HCT116 (cell line): Measurements from ENCODE around the gene NAA60. TPM values are rescaled to one million over a fixed set of nuclear protein-coding genes. Genes with fewer than 3 reads are reported as not detected.

Experiments used
- ATAC-seq: fragments of 200-7000 bp; cut with Tn5 transposase; 2 replicates; pipeline ENCODE4 v1.9.1; 2020; ENCODE audit warnings: mild to moderate bottlenecking, moderate library complexity
- BruUV-seq: library from RNA; stranded (reverse); fragments of 400-500 nt; replicated peaks from 2 replicates; lab custom pipeline; 2021; lab: Mats Ljungman, UMichigan
- CTCF ChIA-PET: fragments of 300-600 bp; sonication (Branson Sonifier 250); formaldehyde crosslinking; loops from one replicate; lab custom pipeline; 2021; ENCODE audit warnings: antibody characterized with exemption; lab: Charles Lee
- POLR2A ChIA-PET: fragments of 300-600, 350-600 bp; sonication (Branson Sonifier 250); formaldehyde crosslinking; loops from one replicate; lab custom pipeline; 2021; ENCODE audit warnings: antibody characterized with exemption; lab: Charles Lee
- RAD21 ChIA-PET, 2 experiments: fragments of 300-600 bp; sonication (Branson Sonifier 250); formaldehyde crosslinking; loops; one replicate each; lab custom pipeline; 2023; ENCODE audit warnings: low total read pairs in 2 of 2; ENCODE audit not compliant: uncharacterized antibody in 2 of 2, unreplicated experiment in 2 of 2, low non-redundant PET in 1 of 2; lab: Charles Lee
- DNase-seq: peaks from one replicate; pipeline ENCODE4 v3.0.0-alpha.2; 2010; ENCODE audit warnings: low read depth, low spot score
- H2AFZ ChIP-seq: fragments of 200-600 bp; shearing (Covaris generic), sonication (generic); 2 replicates; pipeline ENCODE4 v1.6.1; 2017; ENCODE audit warnings: low read depth, mixed run types, mixed read lengths, antibody characterized with exemption, low read length; ENCODE audit not compliant: poor library complexity, severe bottlenecking
- H3K27ac ChIP-seq: 2 replicates; pipeline ENCODE4 v1.5.1; 2012; ENCODE audit warnings: low read depth, low read length
- H3K27me3 ChIP-seq: fragments of 200-600 bp; sonication (generic); 2 replicates; pipeline ENCODE4 v1.6.1; 2016; ENCODE audit warnings: mixed run types, low read length, mixed read lengths; ENCODE audit not compliant: insufficient read depth
- H3K36me3 ChIP-seq, 2 experiments: fragments of 200-500 bp in 1 of 2; fragments of 200-600 bp in 1 of 2; sonication (Bioruptor generic) in 1 of 2; sonication (generic) in 1 of 2; 2 replicates each; pipeline versions ENCODE4 v1.5.1 to v1.6.1; 2014 to 2016; ENCODE audit warnings: low read length in 2 of 2, inconsistent platforms in 1 of 2, mixed read lengths in 1 of 2, mixed run types in 1 of 2; ENCODE audit not compliant: insufficient read depth in 2 of 2, control insufficient read depth in 1 of 2
- H3K4me1 ChIP-seq, 2 experiments: fragments of 200-600 bp in 1 of 2; sonication (generic) in 1 of 2; 2 replicates each; pipeline versions ENCODE4 v1.5.1 to v1.6.1; 2012 to 2017; ENCODE audit warnings: low read length in 2 of 2, inconsistent platforms in 1 of 2, mild to moderate bottlenecking in 1 of 2, mixed read lengths in 1 of 2, mixed run types in 1 of 2, moderate library complexity in 1 of 2; ENCODE audit not compliant: insufficient read depth in 2 of 2, control insufficient read depth in 1 of 2
- H3K4me2 ChIP-seq: fragments of 200-600 bp; sonication (generic); 2 replicates; pipeline ENCODE4 v1.6.1; 2017; ENCODE audit warnings: mixed run types, low read length, mixed read lengths
- H3K4me3 ChIP-seq, 2 experiments: fragments of 200-600 bp in 1 of 2; sonication (generic) in 1 of 2; replicated peaks in 1 of 2; 2 replicates each; pipeline ENCODE4 v1.5.1; 2011 to 2016; ENCODE audit warnings: low read length in 2 of 2, control low read depth in 1 of 2, low read depth in 1 of 2, mild to moderate bottlenecking in 1 of 2, mixed read lengths in 1 of 2, mixed run types in 1 of 2
- H3K79me2 ChIP-seq: fragments of 200-600 bp; sonication (generic); 2 replicates; pipeline ENCODE4 v1.6.1; 2017; ENCODE audit warnings: mild to moderate bottlenecking, mixed run types, low read length, moderate library complexity, mixed read lengths; ENCODE audit not compliant: insufficient read depth
- H3K9ac ChIP-seq: fragments of 200-600 bp; sonication (generic); 2 replicates; pipeline ENCODE4 v1.6.1; 2016; ENCODE audit warnings: low read length, mixed read lengths
- H3K9me2 ChIP-seq: fragments of 200-600 bp; sonication (generic), shearing (Covaris generic); 2 replicates; pipeline ENCODE4 v1.6.1; 2017; ENCODE audit warnings: mixed run types, mild to moderate bottlenecking, moderate library complexity; ENCODE audit not compliant: insufficient read depth
- H3K9me3 ChIP-seq, 2 experiments: fragments of 200-500 bp in 1 of 2; fragments of 200-600 bp in 1 of 2; sonication (Bioruptor generic) in 1 of 2; sonication (generic) in 1 of 2; 2 replicates each; pipeline ENCODE4 v1.6.1; 2014 to 2017; ENCODE audit warnings: low read length in 2 of 2, mixed read lengths in 2 of 2, inconsistent platforms in 1 of 2, low read depth in 1 of 2, mild to moderate bottlenecking in 1 of 2, mixed run types in 1 of 2, moderate library complexity in 1 of 2; ENCODE audit not compliant: control insufficient read depth in 1 of 2, insufficient read depth in 1 of 2
- H4K20me1 ChIP-seq: fragments of 200-600 bp; sonication (generic), shearing (Covaris generic); 2 replicates; pipeline ENCODE4 v1.6.1; 2017; ENCODE audit warnings: mixed run types, mild to moderate bottlenecking, moderate library complexity; ENCODE audit not compliant: insufficient read depth
- CBX3 ChIP-seq: IDR thresholded peaks from 2 replicates; pipeline ENCODE4 v1.6.1; 2012; ENCODE audit warnings: low read depth
- CEBPB ChIP-seq: IDR thresholded peaks from 2 replicates; pipeline ENCODE4 v1.6.1; 2012; ENCODE audit warnings: low read depth
- EGR1 ChIP-seq: IDR thresholded peaks from 2 replicates; pipeline ENCODE4 v1.6.1; 2012; ENCODE audit warnings: low read depth
- ELF1 ChIP-seq: IDR thresholded peaks from 2 replicates; pipeline ENCODE4 v1.6.1; 2012; ENCODE audit warnings: low read depth, borderline replicate concordance
- EZH2 ChIP-seq: fragments of 200-600 bp; sonication (generic); IDR thresholded peaks from 2 replicates; pipeline ENCODE4 v1.6.1; 2017; ENCODE audit warnings: antibody characterized with exemption, mixed run types
- EZH2phosphoT487 ChIP-seq: fragments of 200-600 bp; IDR thresholded peaks from 2 replicates; pipeline ENCODE4 v1.6.1; 2018; ENCODE audit warnings: antibody characterized with exemption, borderline replicate concordance
- FOSL1 ChIP-seq: IDR thresholded peaks from 2 replicates; pipeline ENCODE4 v1.6.1; 2012; ENCODE audit warnings: low read depth
- POLR2A ChIP-seq: IDR thresholded peaks from 2 replicates; pipeline ENCODE4 v1.7.0; 2011; ENCODE audit warnings: borderline replicate concordance; ENCODE audit not compliant: insufficient read depth, insufficient read length; ENCODE audit errors: extremely low read depth
- POLR2AphosphoS5 ChIP-seq: IDR thresholded peaks from 2 replicates; pipeline ENCODE4 v1.6.1; 2011; ENCODE audit warnings: mild to moderate bottlenecking, low read depth, low read length, moderate library complexity
- RAD21 ChIP-seq: IDR thresholded peaks from 2 replicates; pipeline ENCODE4 v1.6.1; 2012; ENCODE audit warnings: low read depth, mild to moderate bottlenecking
- SIN3A ChIP-seq: IDR thresholded peaks from 2 replicates; pipeline ENCODE4 v1.6.1; 2012; ENCODE audit warnings: low read depth
- SP1 ChIP-seq: IDR thresholded peaks from 2 replicates; pipeline ENCODE4 v1.6.1; 2012; ENCODE audit warnings: low read depth
- YY1 ChIP-seq: IDR thresholded peaks from 2 replicates; pipeline ENCODE4 v1.6.1; 2011; ENCODE audit warnings: low read length, low read depth, moderate library complexity, mild to moderate bottlenecking; ENCODE audit not compliant: insufficient replicate concordance; ENCODE audit errors: extremely low read depth
- ZFX ChIP-seq: fragments of 450-650 bp; IDR thresholded peaks from 2 replicates; pipeline ENCODE4 v1.6.1; 2017
- intact Hi-C: fragments of 100-400 bp; cut with micrococcal nuclease; formaldehyde crosslinking; loops from 2 replicates; pipeline ENCODE4 v1.10.0; 2022
- total RNA-seq: library from RNA; stranded (reverse); gene quantifications from one replicate; pipeline ENCODE4 v1.2.1, GENCODE V29; 2021; ENCODE audit not compliant: unreplicated experiment
- TF ChIP-seq, protein P1 (sequence below), 3 experiments: fragments of 200-600 bp in 1 of 3; sonication (generic) in 1 of 3; IDR thresholded peaks in 2 of 3; conservative IDR thresholded peaks in 1 of 3; 2 replicates each; pipeline ENCODE4 v1.5.1; 2012 to 2017; ENCODE audit warnings: low read depth in 2 of 3, low read length in 2 of 3, antibody characterized with exemption in 1 of 3, borderline replicate concordance in 1 of 3, control low read depth in 1 of 3, mild to moderate bottlenecking in 1 of 3, mixed read lengths in 1 of 3, mixed run types in 1 of 3, moderate library complexity in 1 of 3; ENCODE audit not compliant: insufficient read depth in 1 of 3
- TF ChIP-seq, protein P2 (sequence below): IDR thresholded peaks from 2 replicates; pipeline ENCODE4 v1.6.1; 2012; ENCODE audit warnings: low read depth

Gene NAA60
- total RNA-seq, 1 experiment from 2014 or later, result 32.2 TPM

DNA sequence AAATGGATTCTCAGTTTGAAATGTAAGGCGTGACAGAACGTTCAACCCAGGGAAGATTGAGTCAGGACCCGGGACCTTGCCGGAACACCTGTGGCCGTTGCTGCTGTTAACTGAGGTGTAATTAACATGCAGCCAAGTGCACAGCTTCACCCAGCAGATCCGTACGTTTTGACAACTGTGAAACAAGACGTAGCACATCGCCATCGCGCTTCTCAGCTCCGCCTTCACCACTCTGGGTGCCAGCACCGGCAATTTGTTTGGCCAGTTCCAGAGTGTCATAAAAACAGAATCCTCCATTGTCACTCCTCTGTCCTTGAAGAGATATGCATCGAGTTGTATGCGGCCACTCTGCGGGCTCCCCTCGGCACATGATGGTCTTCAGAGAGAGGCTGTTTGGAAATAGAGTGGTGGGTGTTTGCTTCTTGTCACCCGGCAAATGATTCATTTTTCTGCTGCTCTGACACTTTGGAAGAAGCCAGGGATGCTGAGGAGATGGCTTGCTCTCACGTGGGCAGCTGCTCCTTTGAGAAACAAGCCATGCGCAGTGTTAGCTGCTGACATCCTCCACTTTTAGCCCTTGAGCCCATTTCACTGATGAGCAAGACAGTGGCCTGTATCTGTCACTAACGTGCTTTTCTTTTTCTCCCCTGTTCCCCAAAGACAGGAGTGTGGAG lies 22.6 kb downstream of the NAA60 start:
- Histone ChIP-seq H3K79me2 (peaks cover 98% of the 10 kb centered on the region), H4K20me1 (no peaks in the 10 kb centered on the region), H3K4me1 (peaks cover 4 to 5% of the 10 kb centered on the region in 2 experiments; a peak in 1 of 4 replicates), H3K4me2 (no peak overlapping the region), H3K27me3 (no peaks in the 10 kb centered on the region), H3K27ac (no peak overlapping the region), H3K9ac (no peak overlapping the region), H3K9me3 (no peaks in the 10 kb centered on the region), H3K36me3 (peaks cover 5 to 15% of the 10 kb centered on the region in 2 experiments; a peak in 3 of 4 replicates), H2AFZ (no peak overlapping the region), H3K4me3 (no peak overlapping the region), H3K9me2 (no peaks in the 10 kb centered on the region)
- CTCF ChIA-PET, result no interaction called here
- ATAC-seq (no peak), DNase-seq (no peak)
- BruUV-seq, result no TSS peak
- POLR2A ChIA-PET, result interaction anchor here (1.3 kb wide), 1 partner anchor 9 kb away, joined by 5 read pairs; no protein-coding TSS in a partner anchor
- RAD21 ChIA-PET, result no interaction called here
- TF ChIP-seq FOSL1 (no peak), EGR1 (no peak), POLR2AphosphoS5 (no peak), POLR2A (no peak), EZH2 (no peak)
- intact Hi-C loops, result no loop called here

DNA sequence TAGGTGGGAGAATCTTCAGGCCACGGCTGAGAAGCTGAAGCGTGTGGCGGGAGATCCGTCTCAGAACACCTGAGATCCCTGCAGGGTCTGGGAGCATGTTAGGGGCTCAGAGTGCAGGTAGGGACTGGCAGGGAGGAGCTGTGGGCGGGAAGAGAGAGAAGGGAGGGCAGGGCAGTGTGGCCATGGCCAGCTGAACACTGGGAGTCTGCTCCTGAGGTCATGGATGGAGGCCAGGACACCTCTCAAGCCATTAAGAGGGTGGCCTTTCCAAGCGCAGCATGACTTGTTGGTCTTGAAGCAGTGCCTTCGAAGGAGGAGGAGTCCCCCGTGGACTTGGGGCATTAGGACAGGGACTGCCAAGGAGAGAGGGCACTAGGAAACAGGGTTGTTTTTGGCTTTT lies 23.7 kb downstream of the NAA60 start:
- POLR2A ChIA-PET, result interaction anchor here (1.3 kb wide), 1 partner anchor 10 kb away, joined by 5 read pairs; no protein-coding TSS in a partner anchor
- Histone ChIP-seq H3K9me2 (no peaks in the 10 kb centered on the region), H2AFZ (no peak overlapping the region), H3K9ac (no peak overlapping the region), H3K9me3 (no peaks in the 10 kb centered on the region), H3K4me3 (no peak overlapping the region), H4K20me1 (no peaks in the 10 kb centered on the region), H3K79me2 (peaks cover 98% of the 10 kb centered on the region), H3K27ac (no peak overlapping the region), H3K36me3 (peaks cover 5 to 15% of the 10 kb centered on the region in 2 experiments; a peak in 3 of 4 replicates), H3K4me2 (no peak overlapping the region), H3K27me3 (no peaks in the 10 kb centered on the region), H3K4me1 (peaks cover 4 to 5% of the 10 kb centered on the region in 2 experiments; a peak in 1 of 4 replicates)
- TF ChIP-seq SIN3A (no peak), ELF1 (no peak), RAD21 (no peak), CEBPB (no peak), EZH2phosphoT487 (no peak), YY1 (no peak), POLR2AphosphoS5 (no peak), CBX3 (no peak), EGR1 (no peak), SP1 (no peak), ZFX (no peak)
- TF ChIP-seq, protein P1, sequence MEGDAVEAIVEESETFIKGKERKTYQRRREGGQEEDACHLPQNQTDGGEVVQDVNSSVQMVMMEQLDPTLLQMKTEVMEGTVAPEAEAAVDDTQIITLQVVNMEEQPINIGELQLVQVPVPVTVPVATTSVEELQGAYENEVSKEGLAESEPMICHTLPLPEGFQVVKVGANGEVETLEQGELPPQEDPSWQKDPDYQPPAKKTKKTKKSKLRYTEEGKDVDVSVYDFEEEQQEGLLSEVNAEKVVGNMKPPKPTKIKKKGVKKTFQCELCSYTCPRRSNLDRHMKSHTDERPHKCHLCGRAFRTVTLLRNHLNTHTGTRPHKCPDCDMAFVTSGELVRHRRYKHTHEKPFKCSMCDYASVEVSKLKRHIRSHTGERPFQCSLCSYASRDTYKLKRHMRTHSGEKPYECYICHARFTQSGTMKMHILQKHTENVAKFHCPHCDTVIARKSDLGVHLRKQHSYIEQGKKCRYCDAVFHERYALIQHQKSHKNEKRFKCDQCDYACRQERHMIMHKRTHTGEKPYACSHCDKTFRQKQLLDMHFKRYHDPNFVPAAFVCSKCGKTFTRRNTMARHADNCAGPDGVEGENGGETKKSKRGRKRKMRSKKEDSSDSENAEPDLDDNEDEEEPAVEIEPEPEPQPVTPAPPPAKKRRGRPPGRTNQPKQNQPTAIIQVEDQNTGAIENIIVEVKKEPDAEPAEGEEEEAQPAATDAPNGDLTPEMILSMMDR (IDR thresholded peaks at IDR 0.05 in 2 of 3, conservative IDR thresholded peaks at IDR 0.05 in 1 of 3; ENCODE audit: borderline replicate concordance in 1 of 3, insufficient read depth in 1 of 3, low read depth in 2 of 3, low read length in 2 of 3), result no peak
- TF ChIP-seq, protein P2, sequence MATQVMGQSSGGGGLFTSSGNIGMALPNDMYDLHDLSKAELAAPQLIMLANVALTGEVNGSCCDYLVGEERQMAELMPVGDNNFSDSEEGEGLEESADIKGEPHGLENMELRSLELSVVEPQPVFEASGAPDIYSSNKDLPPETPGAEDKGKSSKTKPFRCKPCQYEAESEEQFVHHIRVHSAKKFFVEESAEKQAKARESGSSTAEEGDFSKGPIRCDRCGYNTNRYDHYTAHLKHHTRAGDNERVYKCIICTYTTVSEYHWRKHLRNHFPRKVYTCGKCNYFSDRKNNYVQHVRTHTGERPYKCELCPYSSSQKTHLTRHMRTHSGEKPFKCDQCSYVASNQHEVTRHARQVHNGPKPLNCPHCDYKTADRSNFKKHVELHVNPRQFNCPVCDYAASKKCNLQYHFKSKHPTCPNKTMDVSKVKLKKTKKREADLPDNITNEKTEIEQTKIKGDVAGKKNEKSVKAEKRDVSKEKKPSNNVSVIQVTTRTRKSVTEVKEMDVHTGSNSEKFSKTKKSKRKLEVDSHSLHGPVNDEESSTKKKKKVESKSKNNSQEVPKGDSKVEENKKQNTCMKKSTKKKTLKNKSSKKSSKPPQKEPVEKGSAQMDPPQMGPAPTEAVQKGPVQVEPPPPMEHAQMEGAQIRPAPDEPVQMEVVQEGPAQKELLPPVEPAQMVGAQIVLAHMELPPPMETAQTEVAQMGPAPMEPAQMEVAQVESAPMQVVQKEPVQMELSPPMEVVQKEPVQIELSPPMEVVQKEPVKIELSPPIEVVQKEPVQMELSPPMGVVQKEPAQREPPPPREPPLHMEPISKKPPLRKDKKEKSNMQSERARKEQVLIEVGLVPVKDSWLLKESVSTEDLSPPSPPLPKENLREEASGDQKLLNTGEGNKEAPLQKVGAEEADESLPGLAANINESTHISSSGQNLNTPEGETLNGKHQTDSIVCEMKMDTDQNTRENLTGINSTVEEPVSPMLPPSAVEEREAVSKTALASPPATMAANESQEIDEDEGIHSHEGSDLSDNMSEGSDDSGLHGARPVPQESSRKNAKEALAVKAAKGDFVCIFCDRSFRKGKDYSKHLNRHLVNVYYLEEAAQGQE, result no peak
- no TSS peak for BruUV-seq
- RAD21 ChIA-PET, result no interaction called here
- DNase-seq (no peak), ATAC-seq (no peak)
- CTCF ChIA-PET, result no interaction called here
- intact Hi-C loops, result no loop called here
